Mesendoderm (in vitro differentiated cells): Measurements from ENCODE around the gene DHX57. TPM values are rescaled to one million over a fixed set of nuclear protein-coding genes. Genes with fewer than 3 reads are reported as not detected.
A peak's percentile ranks its signal among the peaks of the same experiment; 100 is the strongest.

Experiments used
- DNase-seq: peaks from one replicate; pipeline ENCODE4 v3.0.0; 2013
- H2AK5ac ChIP-seq: 2 replicates; pipeline ENCODE4 v1.6.1; 2013; ENCODE audit warnings: low read length, inconsistent platforms
- H2BK120ac ChIP-seq: 2 replicates; pipeline ENCODE4 v1.6.1; 2013; ENCODE audit warnings: low read depth, mild to moderate bottlenecking, low read length, moderate library complexity, mixed read lengths
- H2BK15ac ChIP-seq: replicated peaks from 2 replicates; pipeline ENCODE4 v1.6.1; 2013; ENCODE audit warnings: low read depth, mild to moderate bottlenecking, moderate library complexity
- H2BK5ac ChIP-seq: 2 replicates; pipeline ENCODE4 v1.6.1; 2013; ENCODE audit warnings: low read length, inconsistent platforms
- H3K18ac ChIP-seq: 2 replicates; pipeline ENCODE4 v1.6.1; 2013; ENCODE audit warnings: mild to moderate bottlenecking, low read length, mixed read lengths
- H3K23ac ChIP-seq: one replicate; pipeline ENCODE4 v1.6.1; 2013; ENCODE audit warnings: low read length
- H3K27ac ChIP-seq: 2 replicates; pipeline ENCODE4 v1.5.1; 2013; ENCODE audit warnings: low read depth, mild to moderate bottlenecking, inconsistent platforms, low read length, moderate library complexity
- H3K27me3 ChIP-seq: 2 replicates; pipeline ENCODE4 v1.6.1; 2013; ENCODE audit warnings: low read length, control low read depth, mild to moderate bottlenecking, inconsistent platforms; ENCODE audit not compliant: insufficient read depth, poor library complexity
- H3K36me3 ChIP-seq: 2 replicates; pipeline ENCODE4 v1.6.1; 2013; ENCODE audit warnings: low read length, inconsistent platforms; ENCODE audit not compliant: control insufficient read depth, insufficient read depth
- H3K4ac ChIP-seq: one replicate; pipeline ENCODE4 v1.6.1; 2013; ENCODE audit warnings: low read depth, mild to moderate bottlenecking, low read length, moderate library complexity
- H3K4me1 ChIP-seq: 2 replicates; pipeline ENCODE4 v1.6.1; 2013; ENCODE audit warnings: low read depth, low read length, inconsistent platforms; ENCODE audit not compliant: control insufficient read depth
- H3K4me2 ChIP-seq: 2 replicates; pipeline ENCODE4 v1.6.1; 2013; ENCODE audit warnings: low read length
- H3K4me3 ChIP-seq: 2 replicates; pipeline ENCODE4 v1.5.1; 2013; ENCODE audit warnings: mild to moderate bottlenecking, low read length
- H3K56ac ChIP-seq: one replicate; pipeline ENCODE4 v1.6.1; 2013; ENCODE audit warnings: low read length
- H3K79me1 ChIP-seq: 2 replicates; pipeline ENCODE4 v1.6.1; 2013; ENCODE audit warnings: low read length, inconsistent platforms
- H3K79me2 ChIP-seq: 2 replicates; pipeline ENCODE4 v1.6.1; 2013; ENCODE audit warnings: mild to moderate bottlenecking, low read length; ENCODE audit not compliant: control insufficient read depth, insufficient read depth
- H3K9ac ChIP-seq: 2 replicates; pipeline ENCODE4 v1.6.1; 2013; ENCODE audit warnings: low read length, inconsistent platforms
- H4K5ac ChIP-seq: one replicate; pipeline ENCODE4 v1.6.1; 2013; ENCODE audit warnings: low read length
- H4K8ac ChIP-seq: one replicate; pipeline ENCODE4 v1.6.1; 2013; ENCODE audit warnings: low read depth, mild to moderate bottlenecking, control low read depth, low read length, moderate library complexity
- WGBS: extraction: QIAGEN DNeasy Blood & Tissue Kit; methylation state at CpG from one replicate; pipeline ENCODE4 v1.1.7; 2013; ENCODE audit warnings: low lambda C conversion rate, missing lambda C conversion rate; ENCODE audit not compliant: insufficient coverage; ENCODE audit errors: extremely low coverage; 5-methylcytosine and 5-hydroxymethylcytosine counted together
- small RNA-seq: library from polyadenylated mRNA; stranded (forward); fragments of <200 nt; extraction: miRNeasy Mini kit (QIAGEN cat#:217004); gene quantifications from one replicate; pipeline ENCODE3, GENCODE V24; 2013; ENCODE audit not compliant: insufficient read depth

Gene DHX57

DNA sequence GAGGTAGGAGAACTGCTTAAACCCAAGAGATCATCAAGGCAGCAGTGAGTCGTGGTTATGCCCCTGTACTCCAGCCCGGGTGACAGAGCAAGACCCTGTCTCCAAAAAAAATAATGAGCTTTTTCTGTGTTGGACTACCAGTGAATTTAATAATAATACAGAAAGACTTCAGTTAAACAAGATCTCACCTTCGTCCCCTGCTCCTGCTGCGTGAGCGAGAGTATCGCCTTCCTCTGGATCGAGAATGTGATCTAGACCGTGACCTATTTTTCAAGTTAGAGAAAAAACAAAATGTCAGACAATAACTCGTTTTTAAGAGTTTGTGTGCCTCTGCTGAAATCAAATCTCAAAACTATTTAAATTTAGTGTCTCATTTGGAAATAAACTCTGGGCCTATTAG lies 127.3 kb downstream of the DHX57 start:
- Histone ChIP-seq H2BK15ac (no peak overlapping the region), H3K4me3 (no peak overlapping the region), H3K79me1 (peaks cover 2% of the 10 kb centered on the region), H3K23ac (no peak overlapping the region), H3K9ac (peak overlapping the region; percentile 34), H3K27me3 (no peaks in the 10 kb centered on the region), H3K79me2 (peaks cover 53% of the 10 kb centered on the region), H4K8ac (peak overlapping the region; percentile 15), H2BK5ac (no peak overlapping the region), H3K4me1 (no peaks in the 10 kb centered on the region), H3K4ac (no peak overlapping the region), H3K27ac (no peak overlapping the region), H3K18ac (no peak overlapping the region), H3K56ac (peak overlapping the region; percentile 39), H3K36me3 (peaks cover 15% of the 10 kb centered on the region), H3K4me2 (no peak overlapping the region), H2BK120ac (no peak overlapping the region), H4K5ac (no peak overlapping the region), H2AK5ac (no peak overlapping the region)
- no peak for DNase-seq
- WGBS = no CpG with 5 or more reads among the region's 9 CpGs

DNA sequence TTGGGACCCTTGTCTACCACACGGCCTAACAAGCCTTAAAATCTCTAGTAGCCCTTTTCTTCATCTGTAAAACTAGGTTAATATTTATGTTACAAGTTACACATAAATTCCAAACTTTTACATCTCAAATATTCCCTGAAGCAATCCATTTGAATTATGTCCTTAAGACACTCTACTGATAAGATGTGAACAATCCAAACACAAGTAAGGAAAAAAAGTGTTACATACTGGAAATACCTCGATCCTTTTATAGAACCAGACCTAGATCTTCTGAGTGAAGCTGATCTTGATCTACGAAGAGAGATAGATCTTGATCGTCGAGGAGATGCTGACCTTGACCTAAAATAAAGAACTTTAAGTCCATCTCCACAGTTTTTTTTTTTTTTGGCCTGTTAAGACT lies 127.9 kb downstream of the DHX57 start:
- Histone ChIP-seq H3K4ac (no peak overlapping the region), H3K56ac (no peak overlapping the region), H3K4me1 (no peaks in the 10 kb centered on the region), H2BK120ac (no peak overlapping the region), H3K36me3 (peaks cover 17% of the 10 kb centered on the region), H3K4me3 (no peak overlapping the region), H3K23ac (no peak overlapping the region), H3K9ac (peak overlapping the region; percentile 34), H2AK5ac (no peak overlapping the region), H3K27me3 (no peaks in the 10 kb centered on the region), H3K18ac (no peak overlapping the region), H3K79me2 (peaks cover 53% of the 10 kb centered on the region), H3K27ac (no peak overlapping the region), H4K8ac (peak overlapping the region; percentile 15), H3K4me2 (no peak overlapping the region), H2BK15ac (no peak overlapping the region), H3K79me1 (peaks cover 2% of the 10 kb centered on the region), H2BK5ac (no peak overlapping the region), H4K5ac (no peak overlapping the region)
- DNase-seq = no peak
- no CpG with 5 or more reads among the region's 5 CpGs for WGBS

Small RNAs within 50 kb of the gene (small RNA-seq; reads per million reads assigned to genes)
- gene RNU6-851P = not detected
